Tibial nerve (tissue), 4 donors: ENCODE data around the gene SLITRK6. TPM values are rescaled to one million over a fixed set of nuclear protein-coding genes. Genes with fewer than 3 reads are reported as not detected.
A peak's percentile ranks its signal among the peaks of the same experiment; 100 is the strongest.

Source experiments
- DNase-seq, 2 donors: peaks; one replicate each; pipeline ENCODE4 v3.0.0-alpha.2; 2019; ENCODE audit warnings: low spot score in 2 of 2
- H3K27ac ChIP-seq, 4 donors: fragments of 200-600 bp; sonication (generic) in 3 of 4; one replicate each; pipeline ENCODE4 v1.5.1; 2017 to 2019; ENCODE audit warnings: mild to moderate bottlenecking in 1 of 4
- H3K27me3 ChIP-seq, 2 donors: fragments of 200-600 bp; sonication (generic) in 1 of 2; one replicate each; pipeline versions ENCODE4 v1.5.1 to v1.6.0; 2017 to 2019
- H3K36me3 ChIP-seq, 3 donors: fragments of 200-600 bp; sonication (generic); one replicate each; pipeline ENCODE4 v1.5.1; 2018 to 2019
- H3K4me1 ChIP-seq, 4 donors: fragments of 200-600 bp; sonication (generic) in 3 of 4; one replicate each; pipeline ENCODE4 v1.5.1; 2017 to 2019
- H3K4me3 ChIP-seq, 4 donors: fragments of 200-600 bp; sonication (generic) in 3 of 4; one replicate each; pipeline ENCODE4 v1.5.1; 2017 to 2019; ENCODE audit warnings: mild to moderate bottlenecking in 1 of 4, moderate library complexity in 1 of 4
- H3K9me3 ChIP-seq, 4 donors: fragments of 200-600 bp; sonication (generic) in 3 of 4; one replicate each; pipeline ENCODE4 v1.5.1; 2017 to 2019
- CTCF ChIP-seq, 5 experiments: fragments of 200-600 bp in 3 of 5; fragments of 450-650 bp in 2 of 5; sonication (generic) in 3 of 5; IDR thresholded peaks; one replicate each; pipeline ENCODE4 v1.5.1; 2016 to 2019; ENCODE audit warnings: antibody characterized with exemption in 5 of 5, mild to moderate bottlenecking in 3 of 5, moderate library complexity in 2 of 5
- EP300 ChIP-seq, 2 donors: sonication (generic); formaldehyde crosslinking; IDR thresholded peaks; one replicate each; pipeline ENCODE4 v1.6.1; 2017; ENCODE audit warnings: antibody characterized with exemption in 2 of 2, mild to moderate bottlenecking in 1 of 2
- POLR2A ChIP-seq, 2 donors: fragments of 450-650 bp; IDR thresholded peaks; one replicate each; pipeline ENCODE4 v1.6.1; 2017; ENCODE audit warnings: antibody characterized with exemption in 2 of 2, mild to moderate bottlenecking in 2 of 2, moderate library complexity in 2 of 2
- WGBS, 2 donors: methylation state at CpG; one replicate each; pipeline ENCODE4 v1.1.5; 2018; 5-methylcytosine and 5-hydroxymethylcytosine counted together
- total RNA-seq, 4 donors: library from RNA; depleted of rRNA; stranded (reverse); fragments of >200 nt; gene quantifications; one replicate each; pipeline ENCODE4 v1.1.0, GENCODE V29; 2016

Gene SLITRK6
- 1 to 10 TPM in 1 of 4 donors, not detected in 3; 1.1 TPM for total RNA-seq

GRCh38 chr13:85799097-85799582, at the start of gene SLITRK6:
Gene SLITRK6, minus strand, starts transcription at chr13:85799419. Its CDS starts 2,911 bp downstream, at chr13:85796508.
- Histone ChIP-seq H3K27me3 (no peaks in the 10 kb centered on the region), H3K36me3 (no peaks in the 10 kb centered on the region), H3K9me3 (no peaks in the 10 kb centered on the region), H3K4me1 (peaks cover 0 to 11% (median 0%) of the 10 kb centered on the region in 4 donors), H3K4me3 (no peak within 1 kb of the TSS), H3K27ac (no peak within 1 kb of the TSS)
- TF ChIP-seq CTCF (IDR thresholded peaks at IDR 0.05) (no peak), EP300 (IDR thresholded peaks at IDR 0.05) (no peak), POLR2A (IDR thresholded peaks at IDR 0.05) (no peak)
- DNase-seq, result no peak
- 7 to 15% methylated on average over 3 of the region's 3 CpGs for WGBS, 2 donors

- H3K27me3 ChIP-seq, result no peaks in the 10 kb centered on the region
- no peaks in the 10 kb centered on the region for H3K4me1 ChIP-seq
- no peak overlapping the region for H3K27ac ChIP-seq
- no peak for TF ChIP-seq EP300 (IDR thresholded peaks at IDR 0.05)
- TF ChIP-seq POLR2A (IDR thresholded peaks at IDR 0.05), result no peak
- TF ChIP-seq CTCF (IDR thresholded peaks at IDR 0.05), result no peak
- no peak for DNase-seq
- H3K9me3 ChIP-seq, result peaks cover 0 to 17% (median 2%) of the 10 kb centered on the region in 4 donors
- 84 to 88% methylated on average over 6 of the region's 6 CpGs for WGBS, 2 donors
- H3K36me3 ChIP-seq, result no peaks in the 10 kb centered on the region
- H3K4me3 ChIP-seq, result no peak overlapping the region
These were observed 47.8 kb upstream of the SLITRK6 start for GRCh38 chr13:85847012-85847411.

- 59 to 75% methylated on average over 2 of the region's 2 CpGs for WGBS, 2 donors
These were observed 42.2 kb upstream of the SLITRK6 start for GRCh38 chr13:85841427-85841826.

GRCh38 chr13:85833921-85834320, 34.7 kb upstream of the SLITRK6 start:
- Histone ChIP-seq H3K9me3 (no peaks in the 10 kb centered on the region), H3K27me3 (no peaks in the 10 kb centered on the region), H3K36me3 (no peaks in the 10 kb centered on the region), H3K4me3 (no peak overlapping the region), H3K27ac (no peak overlapping the region), H3K4me1 (no peaks in the 10 kb centered on the region)
- no peak for DNase-seq
- 83 to 90% methylated on average over 2 of the region's 2 CpGs for WGBS, 2 donors
- TF ChIP-seq POLR2A (IDR thresholded peaks at IDR 0.05) (no peak), CTCF (IDR thresholded peaks at IDR 0.05) (no peak), EP300 (IDR thresholded peaks at IDR 0.05) (no peak)

More at GRCh38 chr13:85841427-85841826, 42.2 kb upstream of the SLITRK6 start:
- Histone ChIP-seq H3K9me3 (no peaks in the 10 kb centered on the region), H3K27me3 (no peaks in the 10 kb centered on the region), H3K4me3 (no peak overlapping the region), H3K4me1 (no peaks in the 10 kb centered on the region), H3K27ac (no peak overlapping the region), H3K36me3 (no peaks in the 10 kb centered on the region)
- no peak for TF ChIP-seq CTCF (IDR thresholded peaks at IDR 0.05)
- TF ChIP-seq POLR2A (IDR thresholded peaks at IDR 0.05), result no peak
- no peak for TF ChIP-seq EP300 (IDR thresholded peaks at IDR 0.05)
- DNase-seq, result no peak

GRCh38 chr13:85828094-85828684, 29.0 kb upstream of the SLITRK6 start:
- no peak for DNase-seq
- no peak overlapping the region for H3K27ac ChIP-seq
- H3K36me3 ChIP-seq, result no peaks in the 10 kb centered on the region
- H3K4me3 ChIP-seq, result no peak overlapping the region
- 61 to 68% methylated on average over 2 of the region's 2 CpGs for WGBS, 2 donors
- TF ChIP-seq EP300 (IDR thresholded peaks at IDR 0.05), result no peak
- peak in 4 of 5 experiments; percentile 8 to 62 (median 48) for TF ChIP-seq CTCF (IDR thresholded peaks at IDR 0.05)
- TF ChIP-seq POLR2A (IDR thresholded peaks at IDR 0.05), result no peak
- H3K9me3 ChIP-seq, result no peaks in the 10 kb centered on the region
- no peaks in the 10 kb centered on the region for H3K4me1 ChIP-seq
- H3K27me3 ChIP-seq, result no peaks in the 10 kb centered on the region
